Suprapubic skin (tissue), 4 donors: ENCODE measurements around the gene ADAMTS16. TPM values are rescaled to one million over a fixed set of nuclear protein-coding genes. Genes with fewer than 3 reads are reported as not detected.
"Not testable (repeated sequence)": the region's sequence is repeated elsewhere in the genome, so short reads cannot be mapped to it uniquely, and the experiment has no call there.

Source experiments
- DNase-seq, 2 donors: peaks; one replicate each; pipeline ENCODE4 v3.0.0-alpha.2; 2019; ENCODE audit warnings: low spot score in 2 of 2
- H3K27ac ChIP-seq: fragments of 200-600 bp; sonication (generic); one replicate; pipeline ENCODE4 v1.5.1; 2019
- H3K27me3 ChIP-seq: fragments of 200-600 bp; sonication (generic); one replicate; pipeline ENCODE4 v1.5.1; 2019
- H3K36me3 ChIP-seq: fragments of 200-600 bp; sonication (generic); one replicate; pipeline ENCODE4 v1.5.1; 2019
- H3K4me1 ChIP-seq: fragments of 200-600 bp; sonication (generic); one replicate; pipeline ENCODE4 v1.5.1; 2019
- H3K4me3 ChIP-seq: fragments of 200-600 bp; sonication (generic); one replicate; pipeline ENCODE4 v1.5.1; 2019; ENCODE audit warnings: mild to moderate bottlenecking
- H3K9me3 ChIP-seq: fragments of 200-600 bp; sonication (generic); one replicate; pipeline ENCODE4 v1.5.1; 2019
- EP300 ChIP-seq: sonication (generic); formaldehyde crosslinking; IDR thresholded peaks from one replicate; pipeline ENCODE4 v1.6.1; 2017; ENCODE audit warnings: antibody characterized with exemption
- POLR2A ChIP-seq, 2 donors: fragments of 450-650 bp; IDR thresholded peaks; one replicate each; pipeline ENCODE4 v1.6.1; 2017; ENCODE audit warnings: antibody characterized with exemption in 2 of 2, mild to moderate bottlenecking in 2 of 2, moderate library complexity in 2 of 2
- POLR2AphosphoS5 ChIP-seq, 3 donors: sonication (generic); formaldehyde crosslinking; IDR thresholded peaks; one replicate each; pipeline ENCODE4 v1.6.1; 2017; ENCODE audit warnings: antibody characterized with exemption in 3 of 3
- WGBS: methylation state at CpG from one replicate; pipeline ENCODE4 v1.1.5; 2018; 5-methylcytosine and 5-hydroxymethylcytosine counted together
- total RNA-seq, 4 donors: library from RNA; depleted of rRNA; stranded (reverse); fragments of >200 nt; gene quantifications; one replicate each; pipeline ENCODE4 v1.1.0, GENCODE V29; 2016
- TF ChIP-seq, protein P1 (sequence below), 2 donors: fragments of 200-600 bp in 1 of 2; fragments of 450-650 bp in 1 of 2; sonication (generic) in 1 of 2; IDR thresholded peaks; one replicate each; pipeline ENCODE4 v1.5.1; 2016 to 2019; ENCODE audit warnings: antibody characterized with exemption in 2 of 2, mild to moderate bottlenecking in 1 of 2, moderate library complexity in 1 of 2

The ADAMTS16 gene
- total RNA-seq, 4 donors from 2014 or later = 0.10 to 0.64 TPM; not detected in 2

DNA sequence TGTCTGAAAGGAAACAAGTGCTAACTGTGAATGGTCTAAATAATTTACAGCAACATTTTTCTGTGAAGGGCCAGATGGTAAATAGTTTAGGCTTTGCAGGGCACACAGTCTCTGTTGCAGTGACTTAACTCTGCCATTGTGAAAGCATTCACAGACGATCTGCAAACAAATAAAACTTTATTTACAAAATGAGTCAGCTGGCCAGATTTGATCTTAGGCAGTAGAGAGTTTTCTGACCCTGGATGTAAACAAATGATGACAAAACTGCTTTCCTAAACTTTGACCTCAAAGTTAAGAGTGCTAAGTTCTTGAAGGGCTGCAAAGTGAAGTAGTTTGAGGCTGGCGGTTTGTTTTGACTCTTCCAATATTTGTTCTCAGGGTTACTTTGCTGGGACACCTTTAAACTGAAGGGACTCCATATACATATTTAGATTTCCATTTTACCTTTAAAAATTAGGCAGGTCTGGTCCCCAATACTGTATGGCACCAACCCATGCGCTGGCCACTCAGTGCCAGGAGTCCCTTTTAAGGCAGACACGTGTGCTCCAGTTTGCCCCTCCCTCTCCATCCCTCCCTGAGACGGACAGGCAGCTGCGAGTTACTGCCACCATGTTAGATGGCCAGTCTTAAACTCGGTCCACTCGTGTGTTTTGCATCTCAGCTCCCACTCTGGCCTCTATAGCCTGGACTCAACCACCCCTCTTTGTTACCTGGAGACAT lies 4.0 kb upstream of the ADAMTS16 start:
- Histone ChIP-seq H3K36me3 (no peaks in the 10 kb centered on the region), H3K4me3 (no peak overlapping the region)

DNA sequence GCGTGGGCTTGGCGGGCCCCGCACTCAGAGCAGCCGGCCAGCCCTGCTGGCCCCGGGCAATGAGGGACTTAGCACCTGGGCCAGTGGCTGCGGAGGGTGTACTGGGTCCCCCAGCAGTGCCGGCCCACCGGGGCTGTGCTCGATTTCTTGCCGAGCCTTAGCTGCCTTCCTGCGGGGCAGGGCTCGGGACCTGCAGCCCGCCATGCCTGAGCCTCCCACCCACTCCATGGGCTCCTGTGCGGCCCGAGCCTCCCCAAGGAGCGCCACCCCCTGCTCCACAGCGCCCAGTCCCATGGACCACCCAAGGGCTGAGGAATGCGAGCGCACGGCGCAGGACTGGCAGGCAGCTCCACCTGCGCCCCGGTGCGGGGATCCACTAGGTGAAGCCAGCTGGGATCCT lies 2.3 kb upstream of the ADAMTS16 start:
- not testable (repeated sequence) for H3K9me3 ChIP-seq, H3K36me3 ChIP-seq, DNase-seq, H3K27ac ChIP-seq, H3K4me3 ChIP-seq
- Histone ChIP-seq H3K4me1 (peaks cover 25% of the 10 kb centered on the region), H3K27me3 (peaks cover 39% of the 10 kb centered on the region)
- 100% methylated on average over 3 of the region's 24 CpGs for WGBS

More for the DNA sequence above, 4.0 kb upstream of the ADAMTS16 start:
- no peaks in the 10 kb centered on the region for H3K9me3 ChIP-seq
- H3K4me1 ChIP-seq = peaks cover 20% of the 10 kb centered on the region
- no peak for DNase-seq
- H3K27me3 ChIP-seq = peaks cover 30% of the 10 kb centered on the region
- no peak overlapping the region for H3K27ac ChIP-seq
- TF ChIP-seq POLR2AphosphoS5 (IDR thresholded peaks at IDR 0.05) (no peak), EP300 (no peak), POLR2A (IDR thresholded peaks at IDR 0.05) (no peak)
- TF ChIP-seq, protein P1, sequence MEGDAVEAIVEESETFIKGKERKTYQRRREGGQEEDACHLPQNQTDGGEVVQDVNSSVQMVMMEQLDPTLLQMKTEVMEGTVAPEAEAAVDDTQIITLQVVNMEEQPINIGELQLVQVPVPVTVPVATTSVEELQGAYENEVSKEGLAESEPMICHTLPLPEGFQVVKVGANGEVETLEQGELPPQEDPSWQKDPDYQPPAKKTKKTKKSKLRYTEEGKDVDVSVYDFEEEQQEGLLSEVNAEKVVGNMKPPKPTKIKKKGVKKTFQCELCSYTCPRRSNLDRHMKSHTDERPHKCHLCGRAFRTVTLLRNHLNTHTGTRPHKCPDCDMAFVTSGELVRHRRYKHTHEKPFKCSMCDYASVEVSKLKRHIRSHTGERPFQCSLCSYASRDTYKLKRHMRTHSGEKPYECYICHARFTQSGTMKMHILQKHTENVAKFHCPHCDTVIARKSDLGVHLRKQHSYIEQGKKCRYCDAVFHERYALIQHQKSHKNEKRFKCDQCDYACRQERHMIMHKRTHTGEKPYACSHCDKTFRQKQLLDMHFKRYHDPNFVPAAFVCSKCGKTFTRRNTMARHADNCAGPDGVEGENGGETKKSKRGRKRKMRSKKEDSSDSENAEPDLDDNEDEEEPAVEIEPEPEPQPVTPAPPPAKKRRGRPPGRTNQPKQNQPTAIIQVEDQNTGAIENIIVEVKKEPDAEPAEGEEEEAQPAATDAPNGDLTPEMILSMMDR (IDR thresholded peaks at IDR 0.05) = no peak
- 64% methylated on average over 8 of the region's 8 CpGs for WGBS

DNA sequence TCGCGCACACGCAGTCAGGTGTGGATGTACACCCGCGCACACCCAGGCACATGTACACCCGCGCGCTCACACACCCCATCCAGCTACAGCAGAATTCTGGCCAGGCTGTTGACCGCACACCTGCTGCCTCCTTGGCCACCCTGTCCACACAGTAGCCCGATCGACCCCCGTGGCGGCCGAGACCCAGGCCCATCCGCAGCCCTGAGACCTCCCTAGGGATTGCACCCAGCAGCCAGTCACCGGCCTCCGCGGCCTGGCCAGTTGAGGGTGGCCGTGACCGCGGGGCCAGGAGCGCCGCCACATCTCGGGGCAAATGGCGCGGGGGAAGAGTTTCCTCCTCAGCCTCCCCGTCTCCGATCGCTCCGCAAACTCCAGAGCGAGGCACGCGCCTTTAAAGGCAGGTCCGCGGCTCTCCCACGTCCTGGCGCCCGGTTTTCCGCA lies 774 bp upstream of the ADAMTS16 start:
- WGBS = 0% methylated on average over 2 of the region's 39 CpGs
- DNase-seq = no peak

DNA sequence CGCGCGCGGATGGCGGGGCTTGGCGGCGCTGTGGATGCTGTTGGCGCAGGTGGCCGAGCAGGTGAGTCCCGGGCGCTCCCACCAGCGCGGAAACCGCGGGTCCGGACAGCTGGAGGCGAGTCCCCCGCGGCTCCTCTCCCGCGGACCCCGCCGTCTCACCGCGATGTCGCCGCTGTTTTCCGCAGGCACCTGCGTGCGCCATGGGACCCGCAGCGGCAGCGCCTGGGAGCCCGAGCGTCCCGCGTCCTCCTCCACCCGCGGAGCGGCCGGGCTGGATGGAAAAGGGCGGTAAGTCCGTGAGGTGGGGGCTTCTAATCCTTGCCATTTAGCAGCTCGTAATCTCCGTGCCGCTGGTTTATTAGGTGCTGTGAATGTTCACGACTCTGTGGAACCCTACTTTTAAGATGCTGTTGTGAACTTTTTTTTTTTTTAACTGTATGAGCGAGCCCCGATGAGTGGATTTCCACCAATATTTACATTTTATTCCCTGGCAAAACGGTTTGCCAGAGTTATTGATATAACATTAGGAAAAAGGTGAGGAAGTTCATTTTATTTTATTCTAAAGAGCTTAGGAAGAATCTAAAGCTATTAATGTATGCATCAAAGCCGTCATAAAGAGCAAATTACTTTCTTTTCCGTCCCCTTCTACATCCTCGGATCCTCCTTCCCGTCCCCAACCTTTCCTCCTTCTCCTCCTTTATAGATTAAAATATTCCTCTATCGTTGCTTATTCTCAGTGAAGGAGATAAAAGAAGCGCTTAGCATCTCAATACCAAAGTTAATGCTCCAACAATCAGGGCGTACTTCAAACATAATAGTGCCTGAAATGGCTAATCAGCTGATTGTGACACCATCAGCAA lies 579 bp downstream of the ADAMTS16 start:
- 4% methylated on average over 33 of the region's 57 CpGs for WGBS
- TF ChIP-seq, protein P1 (IDR thresholded peaks at IDR 0.05) = no peak
- TF ChIP-seq POLR2A (IDR thresholded peaks at IDR 0.05) (no peak), EP300 (no peak), POLR2AphosphoS5 (IDR thresholded peaks at IDR 0.05) (no peak)
- peaks cover 25% of the 10 kb centered on the region for H3K4me1 ChIP-seq
- H3K9me3 ChIP-seq = no peaks in the 10 kb centered on the region
- no peak for DNase-seq
- no peaks in the 10 kb centered on the region for H3K36me3 ChIP-seq
- no peak overlapping the region for H3K27ac ChIP-seq
- peak overlapping the region; percentile 47 for H3K4me3 ChIP-seq
- H3K27me3 ChIP-seq = peaks cover 39% of the 10 kb centered on the region

More for the DNA sequence above, 774 bp upstream of the ADAMTS16 start:
- no peak for TF ChIP-seq POLR2A (IDR thresholded peaks at IDR 0.05)
- H3K36me3 ChIP-seq = no peaks in the 10 kb centered on the region
- peak overlapping the region; percentile 47 for H3K4me3 ChIP-seq
- no peaks in the 10 kb centered on the region for H3K9me3 ChIP-seq
- no peak overlapping the region for H3K27ac ChIP-seq
- H3K4me1 ChIP-seq = peaks cover 25% of the 10 kb centered on the region
- H3K27me3 ChIP-seq = peaks cover 39% of the 10 kb centered on the region

DNA sequence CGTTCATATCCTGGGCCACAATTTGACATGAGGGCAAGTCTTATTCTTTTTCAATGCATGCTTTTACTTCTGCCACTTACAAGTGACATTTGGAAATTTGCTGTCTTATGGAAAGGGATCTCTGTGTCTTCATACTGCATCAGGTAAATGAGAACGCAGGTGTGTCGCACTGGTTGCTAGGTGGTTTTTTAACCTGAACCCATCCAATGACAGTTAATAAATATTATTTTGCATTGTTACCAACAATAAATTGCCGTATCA lies 1.1 kb downstream of the ADAMTS16 start:
- H3K36me3 ChIP-seq = no peaks in the 10 kb centered on the region
- WGBS = 27% methylated on average over 4 of the region's 4 CpGs
- peak overlapping the region; percentile 47 for H3K4me3 ChIP-seq
- DNase-seq = no peak
- H3K9me3 ChIP-seq = no peaks in the 10 kb centered on the region
- no peak overlapping the region for H3K27ac ChIP-seq
- peaks cover 25% of the 10 kb centered on the region for H3K4me1 ChIP-seq
- TF ChIP-seq EP300 = no peak
- TF ChIP-seq, protein P1 (IDR thresholded peaks at IDR 0.05) = no peak
- no peak for TF ChIP-seq POLR2AphosphoS5 (IDR thresholded peaks at IDR 0.05)
- TF ChIP-seq POLR2A (IDR thresholded peaks at IDR 0.05) = no peak
- peaks cover 39% of the 10 kb centered on the region for H3K27me3 ChIP-seq
